MM.1S (cell line): ENCODE data around the gene HOXB2.

ENCODE experiments used
- DNase-seq: peaks from one replicate; pipeline ENCODE4 v3.0.0-alpha.2; 2015
- H2AFZ ChIP-seq: fragments of 300-600 bp; sonication (generic); 2 replicates; pipeline ENCODE4 v1.6.0; 2016; ENCODE audit warnings: antibody characterized with exemption, low read length
- H3F3A ChIP-seq: fragments of 300-600 bp; sonication (generic); 2 replicates; pipeline ENCODE4 v1.6.1; 2016; ENCODE audit warnings: mild to moderate bottlenecking, antibody characterized with exemption, low read length, moderate library complexity, mixed read lengths; ENCODE audit not compliant: insufficient read depth
- H3K27ac ChIP-seq: fragments of 300-600 bp; sonication (generic); 2 replicates; pipeline ENCODE4 v1.5.1; 2016; ENCODE audit warnings: mild to moderate bottlenecking, low read length
- H3K27me3 ChIP-seq: fragments of 300-600 bp; sonication (generic); replicated peaks from 2 replicates; pipeline ENCODE4 v1.6.0; 2016; ENCODE audit warnings: low read length; ENCODE audit not compliant: insufficient read depth
- H3K36me3 ChIP-seq: fragments of 300-600 bp; sonication (generic); replicated peaks from 2 replicates; pipeline ENCODE4 v1.6.1; 2016; ENCODE audit warnings: mild to moderate bottlenecking, low read length, mixed read lengths; ENCODE audit not compliant: insufficient read depth
- H3K4me1 ChIP-seq: fragments of 300-600 bp; sonication (generic); 2 replicates; pipeline ENCODE4 v1.6.1; 2016; ENCODE audit warnings: low read length, mixed read lengths
- H3K4me2 ChIP-seq: fragments of 300-600 bp; sonication (generic); 2 replicates; pipeline ENCODE4 v1.6.0; 2016; ENCODE audit warnings: low read depth, low read length
- H3K4me3 ChIP-seq: fragments of 300-600 bp; sonication (generic); 2 replicates; pipeline ENCODE4 v1.5.1; 2016; ENCODE audit warnings: low read length, mixed read lengths
- H3K79me2 ChIP-seq: fragments of 300-600 bp; sonication (generic); 2 replicates; pipeline ENCODE4 v1.6.1; 2016; ENCODE audit warnings: mixed run types, low read length, mixed read lengths
- H3K9ac ChIP-seq: fragments of 300-600 bp; sonication (generic); 2 replicates; pipeline ENCODE4 v1.6.1; 2016; ENCODE audit warnings: low read length, mixed read lengths
- H3K9me2 ChIP-seq: fragments of 300-600 bp; sonication (generic); replicated peaks from 2 replicates; pipeline ENCODE4 v1.6.1; 2016; ENCODE audit warnings: mild to moderate bottlenecking, low read length, mixed read lengths; ENCODE audit not compliant: insufficient read depth
- H3K9me3 ChIP-seq: fragments of 300-600 bp; sonication (generic); replicated peaks from 2 replicates; pipeline ENCODE4 v1.6.1; 2016; ENCODE audit warnings: mild to moderate bottlenecking, low read length, mixed read lengths; ENCODE audit not compliant: insufficient read depth
- H4K20me1 ChIP-seq: fragments of 300-600 bp; sonication (generic); 2 replicates; pipeline ENCODE4 v1.6.1; 2016; ENCODE audit warnings: mild to moderate bottlenecking, low read length, moderate library complexity, mixed read lengths; ENCODE audit not compliant: insufficient read depth
- EZH2 ChIP-seq: fragments of 300-600 bp; sonication (generic); optimal IDR thresholded peaks from 2 replicates; pipeline ENCODE3; 2017; ENCODE audit warnings: low read depth, mild to moderate bottlenecking, antibody characterized with exemption, low read length, mixed read lengths
- EZH2phosphoT487 ChIP-seq: fragments of 300-600 bp; sonication (generic); IDR thresholded peaks from 2 replicates; pipeline ENCODE4 v1.6.1; 2018; ENCODE audit warnings: antibody characterized with exemption, low read length
- TF ChIP-seq, protein P1 (sequence below): fragments of 300-600 bp; sonication (generic); IDR thresholded peaks from 2 replicates; pipeline ENCODE4 v1.5.1; 2016; ENCODE audit warnings: antibody characterized with exemption, low read length, mixed read lengths

The HOXB2 gene

DNA sequence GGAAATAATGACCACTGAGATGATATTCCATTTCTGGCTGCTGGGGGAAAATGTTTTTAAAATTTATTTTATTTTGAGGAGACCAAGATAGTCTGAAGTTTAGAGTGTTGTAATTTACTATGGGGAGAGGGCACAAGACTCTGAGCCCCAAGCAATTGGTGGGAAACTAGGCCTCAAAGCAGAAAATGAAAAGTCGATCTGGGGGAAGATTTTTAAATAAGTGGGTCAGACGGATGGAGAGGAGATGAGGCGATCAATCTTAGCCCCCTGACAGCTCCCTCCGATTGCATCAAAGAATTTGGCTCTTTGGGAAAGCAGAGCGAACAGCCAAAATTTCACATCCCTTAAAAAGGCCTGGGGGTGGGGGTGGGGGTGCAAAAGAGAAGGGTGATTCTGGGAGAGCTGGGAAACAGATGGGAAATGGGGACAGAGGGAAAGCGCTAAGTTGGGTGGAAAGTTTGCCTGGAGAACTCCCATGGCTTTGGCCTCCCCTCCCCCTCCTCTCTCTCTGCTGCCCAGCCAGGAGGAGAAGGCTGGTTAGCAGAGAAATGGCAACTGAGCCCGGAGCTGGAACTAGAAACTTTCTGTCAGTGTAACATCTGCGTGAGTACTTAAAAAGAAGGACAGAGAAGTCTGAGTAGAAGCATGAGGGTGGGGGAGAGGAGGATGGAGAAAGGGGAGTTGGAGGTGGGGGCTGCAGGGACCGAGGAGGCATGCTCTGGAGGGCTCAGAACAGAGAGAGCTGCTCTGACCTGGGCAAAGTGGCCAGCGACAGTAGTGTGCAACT, 1.4 kb upstream of the HOXB2 start:
- no peaks in the 10 kb centered on the region for H3K36me3 ChIP-seq

GRCh38 chr17:48545539-48545938, 630 bp upstream of the HOXB2 start:
- Histone ChIP-seq H3K4me2 (no peak overlapping the region), H3K9ac (no peak overlapping the region), H3K36me3 (no peaks in the 10 kb centered on the region), H3K9me3 (no peaks in the 10 kb centered on the region), H4K20me1 (no peaks in the 10 kb centered on the region), H3K4me3 (no peak overlapping the region), H3K4me1 (peaks cover 5% of the 10 kb centered on the region; the same call in 1 of the 2 replicates), H3F3A (no peaks in the 10 kb centered on the region), H3K9me2 (no peaks in the 10 kb centered on the region), H3K27ac (no peak overlapping the region), H3K27me3 (peaks cover 16% of the 10 kb centered on the region), H3K79me2 (no peaks in the 10 kb centered on the region), H2AFZ (no peak overlapping the region)
- TF ChIP-seq EZH2phosphoT487 (no peak), EZH2 (no peak)
- TF ChIP-seq, protein P1, sequence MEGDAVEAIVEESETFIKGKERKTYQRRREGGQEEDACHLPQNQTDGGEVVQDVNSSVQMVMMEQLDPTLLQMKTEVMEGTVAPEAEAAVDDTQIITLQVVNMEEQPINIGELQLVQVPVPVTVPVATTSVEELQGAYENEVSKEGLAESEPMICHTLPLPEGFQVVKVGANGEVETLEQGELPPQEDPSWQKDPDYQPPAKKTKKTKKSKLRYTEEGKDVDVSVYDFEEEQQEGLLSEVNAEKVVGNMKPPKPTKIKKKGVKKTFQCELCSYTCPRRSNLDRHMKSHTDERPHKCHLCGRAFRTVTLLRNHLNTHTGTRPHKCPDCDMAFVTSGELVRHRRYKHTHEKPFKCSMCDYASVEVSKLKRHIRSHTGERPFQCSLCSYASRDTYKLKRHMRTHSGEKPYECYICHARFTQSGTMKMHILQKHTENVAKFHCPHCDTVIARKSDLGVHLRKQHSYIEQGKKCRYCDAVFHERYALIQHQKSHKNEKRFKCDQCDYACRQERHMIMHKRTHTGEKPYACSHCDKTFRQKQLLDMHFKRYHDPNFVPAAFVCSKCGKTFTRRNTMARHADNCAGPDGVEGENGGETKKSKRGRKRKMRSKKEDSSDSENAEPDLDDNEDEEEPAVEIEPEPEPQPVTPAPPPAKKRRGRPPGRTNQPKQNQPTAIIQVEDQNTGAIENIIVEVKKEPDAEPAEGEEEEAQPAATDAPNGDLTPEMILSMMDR: no peak
- no peak for DNase-seq

More for the DNA sequence above, 1.4 kb upstream of the HOXB2 start:
- peaks cover 5% of the 10 kb centered on the region; the same call in 1 of the 2 replicates for H3K4me1 ChIP-seq
- no peak overlapping the region for H3K4me2 ChIP-seq
- no peaks in the 10 kb centered on the region for H3K79me2 ChIP-seq
- peaks cover 16% of the 10 kb centered on the region for H3K27me3 ChIP-seq
- H3K4me3 ChIP-seq: no peak overlapping the region
- H4K20me1 ChIP-seq: no peaks in the 10 kb centered on the region
- H2AFZ ChIP-seq: no peak overlapping the region
- no peak for DNase-seq
- no peaks in the 10 kb centered on the region for H3K9me2 ChIP-seq
- no peaks in the 10 kb centered on the region for H3K9me3 ChIP-seq
- no peak overlapping the region for H3K27ac ChIP-seq
- no peak for TF ChIP-seq EZH2phosphoT487
- no peak for TF ChIP-seq EZH2
- TF ChIP-seq, protein P1: no peak
- no peak overlapping the region for H3K9ac ChIP-seq
- H3F3A ChIP-seq: no peaks in the 10 kb centered on the region

GRCh38 chr17:48544349-48545021, 424 bp downstream of the HOXB2 start:
- Histone ChIP-seq H3K4me2 (no peak overlapping the region; the same call in 1 of the 2 replicates), H3K4me3 (no peak overlapping the region), H3K9ac (no peak overlapping the region), H3K9me3 (no peaks in the 10 kb centered on the region), H3K4me1 (peaks cover 5% of the 10 kb centered on the region; the same call in 1 of the 2 replicates), H2AFZ (no peak overlapping the region), H3K79me2 (no peaks in the 10 kb centered on the region), H4K20me1 (no peaks in the 10 kb centered on the region), H3K27ac (no peak overlapping the region), H3F3A (no peaks in the 10 kb centered on the region), H3K27me3 (peaks cover 16% of the 10 kb centered on the region), H3K9me2 (no peaks in the 10 kb centered on the region), H3K36me3 (no peaks in the 10 kb centered on the region)
- no peak for DNase-seq
- no peak for TF ChIP-seq EZH2
- TF ChIP-seq, protein P1: no peak
- TF ChIP-seq EZH2phosphoT487: no peak
